HFF-Myc (cell line): ENCODE measurements around the gene CAPN13.

ENCODE experiments used
- DNase-seq: peaks from one replicate; pipeline ENCODE4 v3.0.0-alpha.2; 2011; ENCODE audit warnings: low read depth; ENCODE audit errors: extremely low read depth
- H3K4me3 ChIP-seq: replicated peaks from 2 replicates; pipeline ENCODE4 v1.5.1; 2011; ENCODE audit warnings: low read depth, mild to moderate bottlenecking, control low read depth, low read length
- TF ChIP-seq, protein P1 (sequence below): IDR thresholded peaks from 2 replicates; pipeline ENCODE4 v1.5.1; 2012; ENCODE audit warnings: mild to moderate bottlenecking, low read depth, low read length, control low read depth; ENCODE audit errors: missing control alignments

CAPN13 gene

DNA sequence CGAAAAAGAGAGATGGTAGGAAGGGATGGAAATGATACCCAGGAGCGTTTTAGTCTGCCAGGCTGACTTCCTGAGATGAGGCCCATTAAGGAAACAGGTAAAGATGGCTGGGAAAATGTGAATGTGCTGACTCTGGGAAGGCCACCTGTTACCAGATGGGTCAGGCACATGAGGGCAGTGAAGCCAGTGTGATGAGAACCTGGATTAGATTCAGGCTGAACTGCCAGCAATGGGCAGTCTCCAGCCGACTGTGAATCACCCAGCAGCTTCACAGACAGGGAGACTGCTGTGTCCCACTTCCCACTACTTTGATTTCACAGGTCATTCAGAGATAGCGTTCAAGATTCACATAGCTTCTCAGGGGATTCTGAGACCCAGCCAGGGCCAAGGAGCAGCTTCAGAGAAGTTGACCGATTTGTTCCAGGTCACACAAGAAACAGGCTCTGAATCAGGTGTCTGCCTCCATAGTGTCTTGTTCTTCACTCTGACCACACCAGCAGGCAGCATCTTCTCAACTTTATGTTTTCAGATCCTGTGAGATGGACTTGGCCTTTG lies 26.4 kb downstream of the CAPN13 start:
- H3K4me3 ChIP-seq = no peak overlapping the region
- TF ChIP-seq, protein P1, sequence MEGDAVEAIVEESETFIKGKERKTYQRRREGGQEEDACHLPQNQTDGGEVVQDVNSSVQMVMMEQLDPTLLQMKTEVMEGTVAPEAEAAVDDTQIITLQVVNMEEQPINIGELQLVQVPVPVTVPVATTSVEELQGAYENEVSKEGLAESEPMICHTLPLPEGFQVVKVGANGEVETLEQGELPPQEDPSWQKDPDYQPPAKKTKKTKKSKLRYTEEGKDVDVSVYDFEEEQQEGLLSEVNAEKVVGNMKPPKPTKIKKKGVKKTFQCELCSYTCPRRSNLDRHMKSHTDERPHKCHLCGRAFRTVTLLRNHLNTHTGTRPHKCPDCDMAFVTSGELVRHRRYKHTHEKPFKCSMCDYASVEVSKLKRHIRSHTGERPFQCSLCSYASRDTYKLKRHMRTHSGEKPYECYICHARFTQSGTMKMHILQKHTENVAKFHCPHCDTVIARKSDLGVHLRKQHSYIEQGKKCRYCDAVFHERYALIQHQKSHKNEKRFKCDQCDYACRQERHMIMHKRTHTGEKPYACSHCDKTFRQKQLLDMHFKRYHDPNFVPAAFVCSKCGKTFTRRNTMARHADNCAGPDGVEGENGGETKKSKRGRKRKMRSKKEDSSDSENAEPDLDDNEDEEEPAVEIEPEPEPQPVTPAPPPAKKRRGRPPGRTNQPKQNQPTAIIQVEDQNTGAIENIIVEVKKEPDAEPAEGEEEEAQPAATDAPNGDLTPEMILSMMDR = no peak
- no peak for DNase-seq

DNA sequence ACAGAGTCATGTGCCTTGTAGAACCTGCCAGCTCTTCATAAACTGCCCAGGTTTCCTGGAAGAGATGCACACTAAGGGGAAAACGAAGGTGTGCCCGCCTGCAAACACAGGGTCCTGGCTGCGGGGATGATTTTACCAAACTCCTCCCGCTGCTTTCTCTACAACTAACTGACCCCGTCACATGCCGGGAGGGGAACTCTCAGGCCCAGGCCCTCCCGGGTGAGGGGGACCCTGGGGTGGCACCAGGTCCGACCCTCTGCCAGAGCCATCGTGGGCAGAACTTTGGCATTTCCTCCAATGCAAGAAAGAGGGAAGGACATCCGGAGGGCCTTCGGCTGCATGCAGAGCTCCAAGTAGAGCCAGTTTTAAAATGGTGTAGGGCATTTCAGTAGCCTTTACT lies 28.6 kb downstream of the CAPN13 start:
- H3K4me3 ChIP-seq = no peak overlapping the region
- TF ChIP-seq, protein P1 = no peak
- DNase-seq = no peak

DNA sequence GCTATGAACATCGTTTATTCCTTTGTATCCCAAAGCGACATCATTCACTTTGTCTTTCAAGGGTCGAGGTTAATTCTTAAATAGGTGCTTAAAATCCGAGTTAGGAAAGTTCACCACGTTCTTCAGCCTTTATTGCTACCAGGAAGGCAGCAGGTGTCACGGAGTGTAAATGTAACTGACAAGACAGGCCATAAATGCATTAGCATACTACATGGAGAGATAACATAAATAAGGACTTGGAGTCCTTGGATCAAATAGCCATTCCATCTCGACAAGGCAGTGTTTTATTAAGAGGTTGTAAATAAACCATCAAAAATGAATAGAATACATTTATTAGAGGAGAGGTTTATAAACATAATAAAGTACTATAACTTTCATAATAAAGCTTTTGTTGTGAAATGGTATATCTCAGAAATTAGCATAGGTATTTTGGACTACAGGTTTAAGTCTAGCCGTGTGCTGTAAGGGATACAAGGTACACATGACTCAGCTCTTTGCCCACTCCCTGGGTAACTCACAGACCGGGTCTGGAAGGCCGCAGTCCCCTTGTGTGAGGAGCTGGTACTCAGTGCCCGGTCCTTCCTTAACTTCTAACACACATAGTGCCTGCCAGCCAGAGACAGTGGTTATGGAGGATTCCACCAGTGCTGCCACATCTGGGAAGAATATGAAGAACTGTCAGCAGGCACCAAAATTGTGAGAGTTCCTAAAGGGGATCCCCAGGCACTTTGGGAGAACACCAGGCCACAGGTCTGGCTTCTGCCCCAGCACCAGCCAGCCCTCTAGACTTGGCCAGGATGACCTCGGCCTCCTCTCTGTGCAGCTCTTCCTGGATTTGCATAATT lies 29.4 kb downstream of the CAPN13 start:
- no peak for DNase-seq
- TF ChIP-seq, protein P1 = no peak
- H3K4me3 ChIP-seq = no peak overlapping the region

DNA sequence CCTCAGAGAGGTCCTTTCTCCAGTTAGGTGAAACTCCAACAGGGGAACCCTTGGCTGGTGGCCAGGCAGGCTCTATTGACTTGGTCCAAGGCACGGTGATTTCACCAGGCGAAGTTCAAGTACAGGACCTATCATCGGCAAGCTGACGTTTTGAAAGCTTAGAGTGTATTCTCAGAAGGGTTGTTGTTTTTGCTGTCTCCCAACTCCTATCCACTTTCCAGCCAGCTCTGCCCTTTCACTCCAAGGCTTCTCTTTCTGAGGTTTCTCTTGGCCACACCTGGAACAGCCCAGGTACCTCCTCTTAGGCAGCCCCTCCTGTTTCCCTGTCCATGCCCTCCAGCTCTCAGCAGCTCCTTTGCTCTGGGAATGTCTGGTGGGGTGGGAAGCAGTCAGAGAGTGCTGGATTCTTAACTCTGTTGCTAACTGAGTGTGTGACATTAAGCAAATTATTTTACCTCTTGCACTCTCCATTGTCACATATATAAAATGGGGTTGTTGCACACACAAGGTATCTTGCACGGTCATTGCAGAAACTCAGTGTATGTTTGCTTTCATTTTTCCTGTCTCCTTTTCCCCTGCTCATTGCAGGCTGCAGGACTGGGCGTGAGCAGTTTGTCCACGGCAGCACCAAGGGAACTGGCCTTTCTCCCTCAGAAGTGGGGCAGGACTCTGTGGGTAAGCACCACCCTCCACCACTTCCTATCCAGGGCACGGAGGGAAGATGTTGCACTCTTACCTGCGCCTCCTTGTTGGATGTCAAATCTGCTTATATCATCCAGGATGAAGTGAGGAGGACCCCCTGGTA lies 30.2 kb downstream of the CAPN13 start:
- no peak overlapping the region for H3K4me3 ChIP-seq
- DNase-seq = no peak
- TF ChIP-seq, protein P1 = no peak

DNA sequence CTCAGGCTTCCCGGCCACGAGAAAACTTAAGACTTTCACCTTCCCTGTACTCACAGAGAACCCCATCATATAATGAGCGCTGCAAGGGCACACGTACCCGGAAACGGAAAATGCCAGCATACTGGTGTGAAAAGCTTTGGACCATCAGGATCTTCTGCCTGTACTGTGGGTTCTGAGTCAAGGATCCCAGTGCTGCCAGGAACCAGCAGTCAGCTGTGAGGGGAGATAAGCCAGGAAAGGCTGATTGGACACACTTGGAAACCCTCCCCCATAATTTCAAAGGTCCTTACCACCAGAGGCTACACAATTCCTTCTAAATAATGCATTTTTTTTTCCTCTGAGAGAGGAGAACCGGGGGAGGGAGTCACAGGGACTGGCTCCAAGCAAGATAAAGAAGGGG lies 31.4 kb downstream of the CAPN13 start:
- DNase-seq = no peak
- H3K4me3 ChIP-seq = no peak overlapping the region
- TF ChIP-seq, protein P1 = no peak

DNA sequence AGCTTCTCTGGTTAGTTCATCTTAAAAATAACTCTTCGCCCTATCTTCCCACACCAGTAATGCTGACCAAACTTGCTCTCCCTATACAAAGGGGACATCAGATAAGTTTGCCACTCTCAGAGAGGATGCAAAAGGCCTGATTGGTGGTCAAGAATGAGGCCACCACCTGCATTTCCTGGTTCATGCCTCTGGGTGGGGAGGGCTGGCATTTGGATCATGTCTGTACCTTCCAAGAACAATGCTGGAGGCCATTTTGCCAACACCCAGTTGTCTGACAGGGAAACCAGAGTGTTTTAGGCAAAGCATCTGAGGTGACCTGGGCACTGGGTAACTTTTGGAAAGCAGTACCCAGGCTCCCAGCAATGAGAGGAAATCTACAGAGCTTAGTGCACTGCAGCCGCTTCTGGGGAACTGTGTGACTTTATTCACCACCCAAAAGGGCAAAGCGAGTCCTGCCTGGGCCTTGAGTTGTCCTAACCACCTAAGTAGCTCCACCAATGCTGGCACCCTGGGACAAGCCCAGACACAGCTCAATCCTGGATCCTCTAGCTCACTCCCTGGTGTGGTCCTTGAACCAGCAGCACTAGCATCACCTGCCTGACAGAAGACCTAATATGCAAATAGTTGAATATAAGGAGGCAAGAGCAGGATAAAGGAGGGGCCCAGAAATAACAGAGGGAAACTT lies 35.1 kb downstream of the CAPN13 start:
- DNase-seq = no peak
- H3K4me3 ChIP-seq = no peak overlapping the region
- TF ChIP-seq, protein P1 = no peak
